Neural cell (in vitro differentiated cells): ENCODE measurements around the gene OSBPL5. TPM values are rescaled to one million over a fixed set of nuclear protein-coding genes. Genes with fewer than 3 reads are reported as not detected.

Source experiments
- H2AFZ ChIP-seq: fragments of 200-600, 300-800 bp; sonication (generic), shearing (Covaris generic); 2 replicates; pipeline ENCODE4 v1.6.0; 2014; ENCODE audit warnings: low read depth, mild to moderate bottlenecking, antibody characterized with exemption, low read length, moderate library complexity
- H3F3A ChIP-seq: fragments of 200-600 bp; shearing (Covaris generic); 2 replicates; pipeline ENCODE4 v1.6.1; 2016; ENCODE audit warnings: mild to moderate bottlenecking, moderate library complexity, mixed read lengths, antibody characterized with exemption, low read length; ENCODE audit not compliant: insufficient read depth, poor library complexity, severe bottlenecking
- H3K27ac ChIP-seq: fragments of 200-600, 300-800 bp; sonication (generic), shearing (Covaris generic); 2 replicates; pipeline ENCODE4 v1.5.1; 2014; ENCODE audit warnings: mild to moderate bottlenecking, low read length, moderate library complexity
- H3K27me3 ChIP-seq: fragments of 300-800, 200-600 bp; sonication (generic), shearing (Covaris generic); 2 replicates; pipeline ENCODE4 v1.6.0; 2014; ENCODE audit warnings: mild to moderate bottlenecking, low read depth, low read length, moderate library complexity; ENCODE audit not compliant: insufficient read depth
- H3K36me3 ChIP-seq: fragments of 300-800, 200-600 bp; sonication (generic), shearing (Covaris generic); 2 replicates; pipeline ENCODE4 v1.5.1; 2014; ENCODE audit warnings: mild to moderate bottlenecking, antibody characterized with exemption, low read length, moderate library complexity; ENCODE audit not compliant: insufficient read depth
- H3K4me2 ChIP-seq: fragments of 300-800, 200-600 bp; sonication (generic), shearing (Covaris generic); 2 replicates; pipeline ENCODE4 v1.6.0; 2014; ENCODE audit warnings: mild to moderate bottlenecking, low read length
- H3K4me3 ChIP-seq: fragments of 300-800, 200-600 bp; sonication (generic), shearing (Covaris generic); 2 replicates; pipeline ENCODE4 v1.5.1; 2014; ENCODE audit warnings: mild to moderate bottlenecking, low read length, moderate library complexity
- H3K79me2 ChIP-seq: fragments of 200-600 bp; shearing (Covaris generic); replicated peaks from 2 replicates; pipeline ENCODE4 v1.6.0; 2014; ENCODE audit warnings: mild to moderate bottlenecking, low read length, moderate library complexity; ENCODE audit not compliant: insufficient read depth
- H3K9ac ChIP-seq: fragments of 300-800, 200-600 bp; sonication (generic), shearing (Covaris generic); 2 replicates; pipeline ENCODE4 v1.6.1; 2016; ENCODE audit warnings: mild to moderate bottlenecking, low read length, mixed read lengths
- H3K9me2 ChIP-seq: fragments of 200-600 bp; shearing (Covaris generic); 2 replicates; pipeline ENCODE4 v1.6.1; 2016; ENCODE audit warnings: mild to moderate bottlenecking, low read length, mixed read lengths; ENCODE audit not compliant: insufficient read depth
- H3K9me3 ChIP-seq: fragments of 200-600, 300-800 bp; sonication (generic), shearing (Covaris generic); 2 replicates; pipeline ENCODE4 v1.6.1; 2016; ENCODE audit warnings: mild to moderate bottlenecking, mixed run types, low read length, moderate library complexity, mixed read lengths
- H4K20me1 ChIP-seq: fragments of 200-600 bp; shearing (Covaris generic); 2 replicates; pipeline ENCODE4 v1.6.1; 2016; ENCODE audit warnings: mild to moderate bottlenecking, mixed run types; ENCODE audit not compliant: insufficient read depth
- EP300 ChIP-seq: fragments of 450-650 bp; conservative IDR thresholded peaks from 2 replicates; pipeline ENCODE4 v1.6.1; 2014; ENCODE audit warnings: antibody characterized with exemption, mild to moderate bottlenecking, moderate library complexity; ENCODE audit not compliant: poor library complexity, severe bottlenecking
- EZH2 ChIP-seq: fragments of 200-600, 300-800 bp; shearing (Covaris generic), sonication (generic); IDR thresholded peaks from 2 replicates; pipeline ENCODE4 v1.6.1; 2014; ENCODE audit warnings: antibody characterized with exemption, low read length, borderline replicate concordance, mild to moderate bottlenecking; ENCODE audit not compliant: insufficient read depth, poor library complexity, severe bottlenecking
- MXI1 ChIP-seq: fragments of 450-650 bp; conservative IDR thresholded peaks from 2 replicates; pipeline ENCODE4 v1.6.1; 2014; ENCODE audit warnings: antibody characterized with exemption, mild to moderate bottlenecking; ENCODE audit not compliant: poor library complexity, severe bottlenecking
- POLR2AphosphoS5 ChIP-seq: IDR thresholded peaks from 2 replicates; pipeline ENCODE4 v1.6.1; 2012
- RAD21 ChIP-seq: fragments of 450-650 bp; conservative IDR thresholded peaks from 2 replicates; pipeline ENCODE4 v1.6.1; 2014; ENCODE audit warnings: antibody characterized with exemption, mild to moderate bottlenecking, moderate library complexity
- SMC3 ChIP-seq: fragments of 450-650 bp; conservative IDR thresholded peaks from 2 replicates; pipeline ENCODE4 v1.6.1; 2014; ENCODE audit warnings: antibody characterized with exemption, mild to moderate bottlenecking, moderate library complexity; ENCODE audit not compliant: poor library complexity
- TAF1 ChIP-seq: IDR thresholded peaks from 2 replicates; pipeline ENCODE4 v1.6.1; 2012; ENCODE audit warnings: low read depth
- polyA plus RNA-seq: library from polyadenylated mRNA; depleted of rRNA; stranded (reverse); fragments of >200 nt; gene quantifications from 2 replicates; pipeline ENCODE4 v1.2.3, GENCODE V29; 2014
- TF ChIP-seq, protein P1 (sequence below): fragments of 450-650 bp; IDR thresholded peaks from 2 replicates; pipeline ENCODE4 v1.5.1; 2014; ENCODE audit warnings: antibody characterized with exemption, mild to moderate bottlenecking, moderate library complexity; ENCODE audit not compliant: poor library complexity, severe bottlenecking
- TF ChIP-seq, protein P2 (sequence below): IDR thresholded peaks from 2 replicates; pipeline ENCODE4 v1.6.1; 2012; ENCODE audit warnings: borderline replicate concordance

OSBPL5 gene
- polyA plus RNA-seq, 1 donor from 2014 or later, result 49.1 TPM

DNA sequence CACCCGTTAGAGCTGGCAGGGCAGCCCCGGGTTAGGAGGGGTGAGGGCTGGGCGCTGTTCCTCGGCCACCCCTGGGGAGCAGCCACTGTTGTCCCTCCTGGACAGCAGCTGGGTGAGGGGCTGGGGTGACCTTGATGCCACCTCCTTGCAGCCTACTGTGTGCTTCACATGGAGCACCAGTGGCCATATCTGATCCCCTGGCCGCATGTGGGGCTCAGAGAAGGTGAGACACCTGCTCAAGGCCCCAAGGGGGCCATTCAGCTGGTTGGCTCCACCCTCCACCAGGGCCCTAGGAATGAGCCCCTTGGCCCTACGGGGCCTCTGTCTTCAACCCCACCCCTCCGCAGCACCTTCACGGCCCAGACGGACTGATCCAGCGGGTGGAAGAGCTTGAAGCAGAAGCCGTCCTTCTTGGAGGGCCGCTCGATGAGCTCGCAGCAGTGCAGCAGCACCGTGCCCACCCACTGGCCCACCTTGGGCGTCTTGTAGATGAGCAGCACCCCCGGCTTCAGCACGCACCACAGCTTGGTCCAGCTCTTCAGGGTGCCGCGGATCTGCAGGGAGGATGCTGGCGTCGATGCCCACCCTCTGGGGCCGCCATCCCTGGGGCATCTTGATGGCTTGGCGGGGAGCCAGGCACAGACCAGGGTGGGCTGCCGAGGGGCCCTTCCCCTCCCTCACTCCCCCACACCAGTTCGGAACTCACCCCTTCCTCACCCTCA, 44.9 kb downstream of the OSBPL5 start:
- H3K36me3 ChIP-seq, result peaks cover 4% of the 10 kb centered on the region
- H3K4me2 ChIP-seq, result no peak overlapping the region
- H3K9me3 ChIP-seq, result no peaks in the 10 kb centered on the region
- H3K9me2 ChIP-seq, result no peaks in the 10 kb centered on the region
- no peaks in the 10 kb centered on the region for H3K79me2 ChIP-seq
- H4K20me1 ChIP-seq, result no peaks in the 10 kb centered on the region
- no peaks in the 10 kb centered on the region for H3K27me3 ChIP-seq
- TF ChIP-seq, protein P1, sequence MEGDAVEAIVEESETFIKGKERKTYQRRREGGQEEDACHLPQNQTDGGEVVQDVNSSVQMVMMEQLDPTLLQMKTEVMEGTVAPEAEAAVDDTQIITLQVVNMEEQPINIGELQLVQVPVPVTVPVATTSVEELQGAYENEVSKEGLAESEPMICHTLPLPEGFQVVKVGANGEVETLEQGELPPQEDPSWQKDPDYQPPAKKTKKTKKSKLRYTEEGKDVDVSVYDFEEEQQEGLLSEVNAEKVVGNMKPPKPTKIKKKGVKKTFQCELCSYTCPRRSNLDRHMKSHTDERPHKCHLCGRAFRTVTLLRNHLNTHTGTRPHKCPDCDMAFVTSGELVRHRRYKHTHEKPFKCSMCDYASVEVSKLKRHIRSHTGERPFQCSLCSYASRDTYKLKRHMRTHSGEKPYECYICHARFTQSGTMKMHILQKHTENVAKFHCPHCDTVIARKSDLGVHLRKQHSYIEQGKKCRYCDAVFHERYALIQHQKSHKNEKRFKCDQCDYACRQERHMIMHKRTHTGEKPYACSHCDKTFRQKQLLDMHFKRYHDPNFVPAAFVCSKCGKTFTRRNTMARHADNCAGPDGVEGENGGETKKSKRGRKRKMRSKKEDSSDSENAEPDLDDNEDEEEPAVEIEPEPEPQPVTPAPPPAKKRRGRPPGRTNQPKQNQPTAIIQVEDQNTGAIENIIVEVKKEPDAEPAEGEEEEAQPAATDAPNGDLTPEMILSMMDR, result no peak
- no peak for TF ChIP-seq EZH2
- TF ChIP-seq POLR2AphosphoS5, result no peak
- TF ChIP-seq TAF1, result no peak
- TF ChIP-seq SMC3, result no peak
- TF ChIP-seq, protein P2, sequence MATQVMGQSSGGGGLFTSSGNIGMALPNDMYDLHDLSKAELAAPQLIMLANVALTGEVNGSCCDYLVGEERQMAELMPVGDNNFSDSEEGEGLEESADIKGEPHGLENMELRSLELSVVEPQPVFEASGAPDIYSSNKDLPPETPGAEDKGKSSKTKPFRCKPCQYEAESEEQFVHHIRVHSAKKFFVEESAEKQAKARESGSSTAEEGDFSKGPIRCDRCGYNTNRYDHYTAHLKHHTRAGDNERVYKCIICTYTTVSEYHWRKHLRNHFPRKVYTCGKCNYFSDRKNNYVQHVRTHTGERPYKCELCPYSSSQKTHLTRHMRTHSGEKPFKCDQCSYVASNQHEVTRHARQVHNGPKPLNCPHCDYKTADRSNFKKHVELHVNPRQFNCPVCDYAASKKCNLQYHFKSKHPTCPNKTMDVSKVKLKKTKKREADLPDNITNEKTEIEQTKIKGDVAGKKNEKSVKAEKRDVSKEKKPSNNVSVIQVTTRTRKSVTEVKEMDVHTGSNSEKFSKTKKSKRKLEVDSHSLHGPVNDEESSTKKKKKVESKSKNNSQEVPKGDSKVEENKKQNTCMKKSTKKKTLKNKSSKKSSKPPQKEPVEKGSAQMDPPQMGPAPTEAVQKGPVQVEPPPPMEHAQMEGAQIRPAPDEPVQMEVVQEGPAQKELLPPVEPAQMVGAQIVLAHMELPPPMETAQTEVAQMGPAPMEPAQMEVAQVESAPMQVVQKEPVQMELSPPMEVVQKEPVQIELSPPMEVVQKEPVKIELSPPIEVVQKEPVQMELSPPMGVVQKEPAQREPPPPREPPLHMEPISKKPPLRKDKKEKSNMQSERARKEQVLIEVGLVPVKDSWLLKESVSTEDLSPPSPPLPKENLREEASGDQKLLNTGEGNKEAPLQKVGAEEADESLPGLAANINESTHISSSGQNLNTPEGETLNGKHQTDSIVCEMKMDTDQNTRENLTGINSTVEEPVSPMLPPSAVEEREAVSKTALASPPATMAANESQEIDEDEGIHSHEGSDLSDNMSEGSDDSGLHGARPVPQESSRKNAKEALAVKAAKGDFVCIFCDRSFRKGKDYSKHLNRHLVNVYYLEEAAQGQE, result no peak
- no peak overlapping the region for H2AFZ ChIP-seq
- H3F3A ChIP-seq, result no peaks in the 10 kb centered on the region
- H3K9ac ChIP-seq, result no peak overlapping the region
- no peak overlapping the region for H3K4me3 ChIP-seq
- H3K27ac ChIP-seq, result no peak overlapping the region

DNA sequence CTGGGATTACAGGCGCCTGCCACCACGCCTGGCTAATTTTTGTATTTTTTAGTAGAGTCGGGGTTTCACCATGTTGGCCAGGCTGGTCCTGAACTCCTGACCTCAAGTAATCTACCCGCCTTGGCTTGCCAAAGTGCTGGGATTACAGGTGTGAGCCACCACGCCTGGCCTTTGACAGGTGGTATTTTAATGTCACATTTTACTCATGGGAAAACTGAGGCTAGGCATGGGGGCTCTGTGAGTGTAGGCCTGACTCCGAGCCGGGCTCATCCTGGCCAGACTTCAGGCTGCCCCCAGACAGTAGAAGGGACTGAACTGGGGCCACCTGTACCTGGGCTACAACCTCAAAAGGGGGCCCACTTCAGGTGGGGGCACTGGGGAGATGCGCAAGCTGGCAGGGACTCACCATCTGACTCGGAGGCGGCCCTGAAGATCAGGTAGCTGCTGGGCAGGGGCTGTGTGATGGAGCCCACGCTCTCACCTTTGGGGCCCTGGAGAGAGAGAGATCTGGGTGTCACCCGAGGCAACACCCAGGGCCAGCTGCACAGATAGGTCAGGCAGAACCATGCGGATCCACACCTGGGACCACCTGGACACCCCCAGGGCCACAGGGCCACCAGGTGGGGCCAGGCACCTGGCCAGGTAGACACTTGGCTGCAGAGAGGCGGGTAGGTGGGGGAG, 45.8 kb downstream of the OSBPL5 start:
- Histone ChIP-seq H3K4me3 (no peak overlapping the region), H3K9me2 (no peaks in the 10 kb centered on the region), H2AFZ (no peak overlapping the region), H3K9me3 (no peaks in the 10 kb centered on the region), H3F3A (no peaks in the 10 kb centered on the region), H3K27me3 (no peaks in the 10 kb centered on the region), H3K9ac (no peak overlapping the region), H3K27ac (no peak overlapping the region), H3K36me3 (peaks cover 6% of the 10 kb centered on the region), H3K4me2 (no peak overlapping the region), H4K20me1 (no peaks in the 10 kb centered on the region), H3K79me2 (no peaks in the 10 kb centered on the region)
- TF ChIP-seq EZH2, result no peak
- TF ChIP-seq TAF1, result no peak

DNA sequence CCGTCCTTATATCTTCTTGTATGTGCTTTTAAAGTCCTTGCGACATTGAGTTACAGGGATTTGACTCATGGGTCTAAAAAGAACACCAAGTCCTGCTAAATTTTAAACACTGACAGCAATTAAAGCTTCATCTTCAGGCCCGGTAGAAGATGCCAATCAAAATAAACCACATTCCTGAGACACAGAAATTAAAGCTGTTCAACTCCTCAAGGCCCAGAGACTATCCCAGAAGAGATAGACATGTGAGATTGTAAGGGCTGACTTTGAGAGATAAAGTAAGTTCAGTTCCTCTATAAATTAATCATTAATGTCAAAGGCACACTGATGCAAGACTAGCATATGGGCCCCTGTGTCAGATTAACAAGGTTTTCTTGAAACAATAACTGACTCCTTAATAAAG, 49.8 kb downstream of the OSBPL5 start:
- no peak overlapping the region for H3K27ac ChIP-seq
- TF ChIP-seq EZH2, result no peak
- TF ChIP-seq, protein P2, result no peak
- no peak for TF ChIP-seq TAF1
- TF ChIP-seq EP300, result no peak
- TF ChIP-seq RAD21, result no peak
- no peak for TF ChIP-seq MXI1
- no peak for TF ChIP-seq POLR2AphosphoS5

More for the DNA sequence above, 49.8 kb downstream of the OSBPL5 start:
- H3K27me3 ChIP-seq, result no peaks in the 10 kb centered on the region
- no peaks in the 10 kb centered on the region for H3K9me2 ChIP-seq
- no peaks in the 10 kb centered on the region for H3K79me2 ChIP-seq
- H3F3A ChIP-seq, result no peaks in the 10 kb centered on the region
- no peaks in the 10 kb centered on the region for H3K9me3 ChIP-seq
- H3K9ac ChIP-seq, result no peak overlapping the region
- H3K36me3 ChIP-seq, result peaks cover 6% of the 10 kb centered on the region
- no peak overlapping the region for H2AFZ ChIP-seq
- H3K4me3 ChIP-seq, result no peak overlapping the region
- H3K4me2 ChIP-seq, result no peak overlapping the region
- H4K20me1 ChIP-seq, result no peaks in the 10 kb centered on the region
